Measurements from ENCODE around the gene KDM8.
"Not testable (repeated sequence)": the region's sequence is repeated elsewhere in the genome, so short reads cannot be mapped to it uniquely, and the experiment has no call there.

The KDM8 gene

DNA sequence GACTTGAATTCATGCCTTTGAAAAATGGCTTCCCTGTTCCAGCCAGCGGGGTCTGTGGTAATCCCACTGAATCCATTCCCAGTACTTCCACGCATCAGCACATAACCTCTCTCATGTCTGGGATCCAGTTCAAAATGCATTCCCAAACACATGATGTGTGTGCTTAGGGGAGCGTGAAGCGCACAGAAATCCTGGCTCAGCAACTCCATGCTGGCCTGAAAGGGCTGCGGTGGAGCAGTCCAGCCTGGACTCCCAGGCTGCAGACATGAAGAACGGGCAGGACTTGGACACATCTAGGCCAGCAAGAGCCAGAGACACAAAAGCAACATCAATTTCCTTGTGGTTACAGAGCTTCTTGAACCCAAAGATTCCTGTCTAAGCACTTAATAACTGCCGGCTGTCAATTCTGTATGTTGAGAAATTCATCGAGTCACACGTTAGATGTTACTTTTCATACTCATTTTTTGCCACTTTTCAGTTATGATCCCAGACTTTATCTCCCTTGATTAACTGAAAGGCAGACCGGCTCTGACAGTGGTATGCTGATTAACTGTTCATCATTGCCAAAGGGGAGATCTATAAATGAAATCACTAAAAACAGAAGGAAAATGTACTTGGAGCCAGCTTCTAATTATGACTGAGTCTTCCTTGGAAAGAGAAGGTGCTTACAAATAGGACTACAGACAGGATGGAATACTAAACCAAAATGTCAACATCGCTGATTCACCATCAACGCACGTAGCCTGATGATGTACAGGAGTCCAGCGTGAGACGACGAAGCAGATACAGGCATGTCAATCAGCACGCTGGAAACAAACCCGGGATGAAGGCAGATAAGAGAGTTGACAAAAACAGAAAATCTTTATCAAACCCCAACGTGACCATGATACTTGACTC, 42.2 kb downstream of the KDM8 start:
- DNase-seq, result no peak

- no peak for DNase-seq
Measured at GRCh38 chr16:27246439-27246838, 43.1 kb downstream of the KDM8 start.

DNA sequence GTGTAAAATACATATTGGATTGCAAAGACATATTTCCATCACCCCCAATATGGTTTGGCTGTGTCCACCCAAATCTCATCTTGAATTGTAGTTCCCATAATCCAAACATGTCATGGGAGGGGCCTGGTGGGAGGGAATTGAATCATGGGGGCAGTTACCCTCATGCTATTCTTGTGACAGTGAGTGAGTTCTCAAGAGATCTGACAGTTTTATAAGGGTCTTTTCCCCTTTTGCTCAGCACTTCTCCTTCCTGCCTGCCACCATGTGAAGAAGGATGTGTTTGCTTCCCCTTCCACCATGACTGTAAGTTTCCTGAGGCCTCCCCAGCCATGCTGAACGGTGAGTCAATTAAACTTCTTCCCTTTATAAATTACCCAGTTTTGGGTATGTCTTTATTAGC, 43.8 kb downstream of the KDM8 start:
- DNase-seq, result not testable (repeated sequence)

- DNase-seq, result no peak
Measured at GRCh38 chr16:27248036-27248435, 44.7 kb downstream of the KDM8 start.

- DNase-seq, result not testable (repeated sequence)
Measured at GRCh38 chr16:27248886-27249285, 45.6 kb downstream of the KDM8 start.

GRCh38 chr16:27251541-27252205, 48.3 kb downstream of the KDM8 start:
- no peak for DNase-seq

DNA sequence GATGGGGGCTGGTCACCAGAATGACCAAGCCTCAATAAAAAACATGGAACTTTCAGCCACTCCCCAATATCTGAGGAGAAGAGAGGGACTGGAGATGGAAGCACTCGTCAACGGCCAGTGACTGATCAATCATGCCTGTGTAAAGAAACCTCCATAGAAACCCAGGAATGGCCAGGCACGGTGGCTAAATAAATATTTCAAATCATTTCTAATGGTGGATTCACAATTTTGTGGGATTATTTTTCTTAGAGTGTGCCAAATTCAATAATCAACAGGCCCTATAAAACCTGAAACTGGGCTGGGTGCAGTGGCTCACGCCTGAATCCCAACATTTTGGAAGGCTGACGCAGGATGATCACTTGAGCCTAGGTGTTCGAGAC, 48.9 kb downstream of the KDM8 start:
- no peak for DNase-seq

- no peak for DNase-seq
Measured at GRCh38 chr16:27253526-27253930, 50.2 kb downstream of the KDM8 start.

DNA sequence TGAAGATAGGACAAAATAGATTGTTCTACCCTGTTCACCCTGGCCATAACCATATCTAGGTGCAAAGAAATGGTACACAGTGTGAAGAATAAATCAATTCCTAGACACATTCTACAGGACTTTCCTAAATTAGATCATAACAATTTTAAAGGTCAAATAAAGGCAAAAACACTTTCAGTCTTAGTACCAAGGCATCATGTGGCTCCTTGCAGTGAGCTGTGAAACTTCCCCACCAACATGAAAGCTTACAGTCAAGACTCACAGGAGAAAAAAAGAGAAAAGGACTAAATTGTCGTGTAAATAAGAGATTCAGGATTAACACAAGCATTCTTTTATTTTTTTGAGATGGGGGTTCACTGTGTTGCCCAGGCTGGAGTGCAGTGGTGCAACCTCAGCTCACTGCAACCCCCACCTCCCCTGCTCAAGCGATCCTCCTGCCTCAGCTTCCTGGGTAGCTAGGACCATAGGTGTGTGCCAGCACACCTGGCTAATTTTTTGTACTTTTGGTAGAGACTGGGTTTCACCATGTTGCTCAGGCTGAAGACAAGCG, 51.0 kb downstream of the KDM8 start:
- DNase-seq, result no peak

- no peak for DNase-seq
Measured at GRCh38 chr16:27256861-27257260, 53.5 kb downstream of the KDM8 start.

GRCh38 chr16:27257271-27257670, 53.9 kb downstream of the KDM8 start:
- DNase-seq, result no peak

- no peak for DNase-seq
Measured at GRCh38 chr16:27258241-27258734, 55.0 kb downstream of the KDM8 start.

DNA sequence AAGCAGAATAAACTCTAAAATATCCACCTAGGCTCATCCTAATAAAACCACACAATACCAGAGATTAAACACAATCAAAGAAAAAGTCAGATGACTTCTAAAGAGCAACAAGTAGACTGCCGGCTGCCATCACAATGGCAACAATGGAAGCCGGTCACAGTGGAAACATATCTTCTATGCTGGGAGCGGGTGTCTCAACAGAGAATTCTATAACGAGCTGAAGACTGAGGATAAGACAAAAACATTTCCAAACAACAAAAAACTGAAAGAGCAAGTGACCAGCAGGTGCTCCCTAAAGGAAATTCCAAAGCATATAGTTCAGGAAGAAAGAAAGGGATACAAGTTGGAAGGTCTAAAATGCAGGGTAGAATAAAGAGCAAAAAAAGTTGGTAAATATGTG, 56.4 kb downstream of the KDM8 start:
- no peak for DNase-seq

DNA sequence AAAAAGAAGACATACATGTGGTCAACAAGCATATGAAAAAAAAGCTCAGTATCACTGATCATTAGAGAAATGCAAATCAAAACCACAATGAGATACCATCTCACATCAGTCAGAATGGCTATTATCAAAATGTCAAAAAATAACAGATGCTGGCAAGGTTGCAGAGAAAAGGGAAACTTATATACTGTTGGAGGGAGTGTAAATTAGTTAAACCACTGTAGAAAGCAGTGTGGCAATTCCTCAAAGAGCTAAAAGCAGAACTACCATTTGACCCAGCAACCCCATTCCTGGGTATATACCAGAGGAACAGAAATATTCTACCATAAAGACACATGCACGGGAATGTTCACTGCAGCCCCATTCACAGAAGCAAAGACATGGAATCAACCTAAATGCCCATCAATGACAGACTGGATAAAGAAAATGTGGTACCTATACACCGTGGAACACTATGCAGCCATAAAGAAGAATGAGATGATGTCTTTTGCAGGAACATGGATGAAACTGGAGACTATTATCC, 59.6 kb downstream of the KDM8 start:
- not testable (repeated sequence) for DNase-seq

- no peak for DNase-seq
Measured at GRCh38 chr16:27264151-27264550, 60.8 kb downstream of the KDM8 start.

DNA sequence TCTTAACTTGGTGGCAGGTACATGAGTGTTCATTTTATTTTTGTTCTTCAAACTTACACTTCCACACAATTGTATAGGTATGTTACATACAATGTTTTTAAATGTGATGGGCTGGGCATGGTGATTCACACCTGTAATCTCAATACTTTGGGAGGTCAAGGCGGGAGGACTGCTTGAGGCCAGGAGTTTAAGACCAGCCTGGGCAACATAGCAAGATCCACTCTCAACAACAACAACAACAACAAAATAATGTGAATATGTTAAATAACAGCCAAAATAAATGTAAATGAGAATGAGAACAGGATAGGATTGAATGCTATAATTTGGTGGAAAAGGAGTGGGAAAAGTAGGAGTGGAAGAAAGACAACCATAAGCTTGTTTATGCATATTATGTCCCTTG, 62.7 kb downstream of the KDM8 start:
- no peak for DNase-seq

- no peak for DNase-seq
Measured at GRCh38 chr16:27267037-27267677, 63.8 kb downstream of the KDM8 start.

DNA sequence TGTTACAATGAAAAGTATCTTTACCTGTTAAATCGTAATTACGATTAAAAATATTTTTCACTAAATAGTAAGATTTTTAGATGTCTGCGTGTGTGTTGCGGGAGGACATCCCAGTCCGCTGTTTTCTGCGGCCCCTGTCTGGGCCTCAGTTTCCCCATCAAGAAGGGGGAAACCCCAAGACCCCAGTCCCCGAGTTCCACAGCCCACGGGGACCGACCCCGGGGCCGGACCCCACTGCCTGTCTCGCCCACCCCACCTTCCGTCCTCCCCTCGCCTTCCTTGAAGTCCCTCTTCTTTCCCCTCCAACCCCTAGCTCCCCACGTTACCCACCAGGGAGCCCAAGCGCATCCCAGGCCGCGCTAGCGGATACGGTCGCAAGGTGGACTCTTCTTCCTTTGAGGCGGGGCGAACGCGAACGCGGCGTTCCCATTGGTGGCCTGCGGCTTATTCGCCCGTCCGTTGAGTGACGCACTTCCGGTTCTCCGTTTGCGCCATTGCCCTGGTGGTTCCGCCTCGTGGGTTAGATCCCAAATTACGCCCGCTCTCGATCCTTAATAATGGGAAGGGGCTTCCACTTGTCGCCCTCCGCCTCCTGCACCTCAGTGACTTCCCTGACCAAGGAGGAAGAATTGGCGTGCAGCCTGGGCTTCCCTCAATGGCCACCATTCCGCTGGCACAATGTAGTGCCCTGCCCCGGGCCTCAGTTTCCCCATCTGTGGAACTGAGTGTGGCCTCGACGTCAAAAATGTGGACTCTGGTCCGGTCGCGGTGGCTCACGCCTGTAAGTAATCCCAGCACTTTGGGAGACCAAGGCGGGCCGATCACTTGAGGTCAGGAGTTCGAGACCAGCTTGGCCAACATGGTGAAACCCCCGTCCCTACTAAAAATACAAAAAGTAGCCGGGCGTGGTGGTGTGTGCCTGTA, 65.3 kb downstream of the KDM8 start, which contains the start of gene NSMCE1:
NSMCE1 (minus strand) TSS at position 397 of the 924 bp plus-strand sequence. CDS start 11,202 bp downstream, outside the sequence.
- DNase-seq, result peak; percentile 86

DNA sequence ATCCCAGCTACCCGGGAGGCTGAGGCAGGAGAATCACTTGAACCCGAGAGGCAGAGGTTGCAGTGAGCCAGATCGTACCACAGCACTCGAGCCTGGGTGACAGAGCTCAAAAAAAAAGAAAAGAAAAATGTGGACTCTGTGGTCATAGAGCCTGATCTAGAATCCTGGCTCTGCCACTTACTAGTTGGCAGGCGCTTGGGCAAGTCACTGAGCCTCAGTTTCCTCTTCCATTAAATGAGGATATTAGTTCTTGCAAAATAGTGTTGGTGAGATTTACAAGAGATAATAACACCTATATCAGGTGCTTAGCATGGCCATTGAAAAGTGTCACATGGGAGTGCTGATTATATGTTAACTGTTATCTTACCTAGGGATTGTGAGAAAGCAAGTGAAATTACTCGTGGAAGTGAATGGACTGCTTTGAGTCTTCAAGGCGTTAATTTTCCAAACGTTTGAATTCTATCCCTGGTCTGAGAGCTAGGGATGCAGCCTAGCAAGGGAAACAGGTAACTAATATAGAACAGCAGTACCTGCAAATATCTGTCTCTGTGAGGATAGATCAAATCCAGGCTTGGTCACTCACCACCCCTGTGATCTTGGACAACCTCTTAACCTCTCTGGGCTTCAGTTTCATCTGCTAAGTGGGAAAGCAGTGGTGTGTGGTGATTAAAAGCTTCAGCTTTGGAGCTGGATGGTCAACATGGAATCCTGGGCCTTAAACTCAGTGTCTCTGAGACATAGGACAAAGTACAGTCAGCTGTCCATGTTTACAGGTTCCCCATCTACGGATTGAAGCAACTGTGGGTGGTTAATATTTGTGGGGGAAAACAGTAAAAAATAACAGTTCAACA, 66.2 kb downstream of the KDM8 start:
- no peak for DNase-seq

- DNase-seq, result no peak
Measured at GRCh38 chr16:27270349-27270748, 67.0 kb downstream of the KDM8 start.

Measured in DMS79 treated with DMSO at 0.1 percent for 48 hours (cell line).